Ishikawa (cell line): ENCODE measurements around the gene TLNRD1.

Experiments
- CEBPB ChIP-seq: IDR thresholded peaks from 2 replicates; pipeline ENCODE4 v1.6.1; 2012
- CREB1 ChIP-seq: IDR thresholded peaks from 2 replicates; pipeline ENCODE4 v1.6.1; 2012; ENCODE audit warnings: low read depth
- EGR1 ChIP-seq: IDR thresholded peaks from 2 replicates; pipeline ENCODE4 v1.6.1; 2012
- EP300 ChIP-seq: IDR thresholded peaks from 2 replicates; pipeline ENCODE4 v1.6.1; 2012; ENCODE audit warnings: borderline replicate concordance
- FOXM1 ChIP-seq: IDR thresholded peaks from 2 replicates; pipeline ENCODE4 v1.6.1; 2012; ENCODE audit warnings: low read depth, borderline replicate concordance
- MAX ChIP-seq: IDR thresholded peaks from 2 replicates; pipeline ENCODE4 v1.6.1; 2012
- NFIC ChIP-seq: IDR thresholded peaks from 2 replicates; pipeline ENCODE4 v1.6.1; 2012
- RAD21 ChIP-seq: IDR thresholded peaks from 2 replicates; pipeline ENCODE4 v1.6.1; 2012; ENCODE audit warnings: low read depth
- REST ChIP-seq: IDR thresholded peaks from 2 replicates; pipeline ENCODE4 v1.6.1; 2012; ENCODE audit warnings: low read depth, mild to moderate bottlenecking
- TAF1 ChIP-seq: IDR thresholded peaks from 2 replicates; pipeline ENCODE4 v1.6.1; 2012; ENCODE audit warnings: low read depth, mild to moderate bottlenecking
- TCF12 ChIP-seq: IDR thresholded peaks from 2 replicates; pipeline ENCODE4 v1.6.1; 2012; ENCODE audit warnings: low read depth
- TEAD4 ChIP-seq: IDR thresholded peaks from 2 replicates; pipeline ENCODE4 v1.6.1; 2012
- USF1 ChIP-seq: IDR thresholded peaks from 2 replicates; pipeline ENCODE4 v1.6.1; 2012
- YY1 ChIP-seq: IDR thresholded peaks from 2 replicates; pipeline ENCODE4 v1.6.1; 2012; ENCODE audit warnings: low read depth
- ZBTB7A ChIP-seq: IDR thresholded peaks from 2 replicates; pipeline ENCODE4 v1.6.1; 2012; ENCODE audit warnings: low read depth

The TLNRD1 gene

GRCh38 chr15:80989518-80990478 is 10.9 kb upstream of the TLNRD1 start, which contains the start of gene MESD:
TSS of gene MESD (minus strand) at chr15:80989819. CDS start at chr15:80989791, 28 bp downstream.
- no peak for TF ChIP-seq CEBPB
- peak; percentile 92 for TF ChIP-seq TAF1
- peak; percentile 97 for TF ChIP-seq YY1
- no peak; the same call in 1 of the 2 replicates for TF ChIP-seq TCF12

- TF ChIP-seq REST (no peak), ZBTB7A (no peak), FOXM1 (no peak), RAD21 (no peak), TCF12 (no peak), EGR1 (no peak), MAX (no peak), EP300 (no peak), USF1 (no peak), YY1 (no peak), TAF1 (no peak), TEAD4 (no peak), NFIC (no peak), CREB1 (no peak), CEBPB (no peak)
Measured at GRCh38 chr15:80990955-80991354, 9.8 kb upstream of the TLNRD1 start.

GRCh38 chr15:80991421-80991820 is 9.3 kb upstream of the TLNRD1 start:
- no peak for TF ChIP-seq REST
- TF ChIP-seq EP300, result no peak
- TF ChIP-seq CREB1, result no peak
- no peak for TF ChIP-seq RAD21
- no peak for TF ChIP-seq TAF1

- no peak for TF ChIP-seq FOXM1
- TF ChIP-seq EGR1, result no peak
- TF ChIP-seq REST, result no peak
- TF ChIP-seq YY1, result no peak
- no peak for TF ChIP-seq TAF1
- TF ChIP-seq USF1, result no peak
- TF ChIP-seq CREB1, result no peak
- no peak for TF ChIP-seq NFIC
- no peak for TF ChIP-seq TCF12
- no peak for TF ChIP-seq RAD21
- TF ChIP-seq ZBTB7A, result no peak
- TF ChIP-seq TEAD4, result no peak
- no peak for TF ChIP-seq MAX
- TF ChIP-seq CEBPB, result no peak
Measured at GRCh38 chr15:80992006-80992405, 8.7 kb upstream of the TLNRD1 start.
